HCT116 (cell line): ENCODE results near the gene OR10A5. TPM values are rescaled to one million over a fixed set of nuclear protein-coding genes. Genes with fewer than 3 reads are reported as not detected.
"Not testable (repeated sequence)": the region's sequence is repeated elsewhere in the genome, so short reads cannot be mapped to it uniquely, and the experiment has no call there.

Experiments used
- ATAC-seq: fragments of 200-7000 bp; cut with Tn5 transposase; 2 replicates; pipeline ENCODE4 v1.9.1; 2020; ENCODE audit warnings: mild to moderate bottlenecking, moderate library complexity
- BruUV-seq: library from RNA; stranded (reverse); fragments of 400-500 nt; replicated peaks from 2 replicates; lab custom pipeline; 2021; lab: Mats Ljungman, UMichigan
- CTCF ChIA-PET: fragments of 300-600 bp; sonication (Branson Sonifier 250); formaldehyde crosslinking; loops from one replicate; lab custom pipeline; 2021; ENCODE audit warnings: antibody characterized with exemption; lab: Charles Lee
- POLR2A ChIA-PET: fragments of 300-600, 350-600 bp; sonication (Branson Sonifier 250); formaldehyde crosslinking; loops from one replicate; lab custom pipeline; 2021; ENCODE audit warnings: antibody characterized with exemption; lab: Charles Lee
- RAD21 ChIA-PET, 2 experiments: fragments of 300-600 bp; sonication (Branson Sonifier 250); formaldehyde crosslinking; loops; one replicate each; lab custom pipeline; 2023; ENCODE audit warnings: low total read pairs in 2 of 2; ENCODE audit not compliant: uncharacterized antibody in 2 of 2, unreplicated experiment in 2 of 2, low non-redundant PET in 1 of 2; lab: Charles Lee
- DNase-seq: peaks from one replicate; pipeline ENCODE4 v3.0.0-alpha.2; 2010; ENCODE audit warnings: low read depth, low spot score
- H2AFZ ChIP-seq: fragments of 200-600 bp; shearing (Covaris generic), sonication (generic); 2 replicates; pipeline ENCODE4 v1.6.1; 2017; ENCODE audit warnings: low read depth, mixed run types, mixed read lengths, antibody characterized with exemption, low read length; ENCODE audit not compliant: poor library complexity, severe bottlenecking
- H3K27ac ChIP-seq: 2 replicates; pipeline ENCODE4 v1.5.1; 2012; ENCODE audit warnings: low read depth, low read length
- H3K27me3 ChIP-seq: fragments of 200-600 bp; sonication (generic); 2 replicates; pipeline ENCODE4 v1.6.1; 2016; ENCODE audit warnings: mixed run types, low read length, mixed read lengths; ENCODE audit not compliant: insufficient read depth
- H3K36me3 ChIP-seq, 2 experiments: fragments of 200-500 bp in 1 of 2; fragments of 200-600 bp in 1 of 2; sonication (Bioruptor generic) in 1 of 2; sonication (generic) in 1 of 2; 2 replicates each; pipeline versions ENCODE4 v1.5.1 to v1.6.1; 2014 to 2016; ENCODE audit warnings: low read length in 2 of 2, inconsistent platforms in 1 of 2, mixed read lengths in 1 of 2, mixed run types in 1 of 2; ENCODE audit not compliant: insufficient read depth in 2 of 2, control insufficient read depth in 1 of 2
- H3K4me1 ChIP-seq, 2 experiments: fragments of 200-600 bp in 1 of 2; sonication (generic) in 1 of 2; 2 replicates each; pipeline versions ENCODE4 v1.5.1 to v1.6.1; 2012 to 2017; ENCODE audit warnings: low read length in 2 of 2, inconsistent platforms in 1 of 2, mild to moderate bottlenecking in 1 of 2, mixed read lengths in 1 of 2, mixed run types in 1 of 2, moderate library complexity in 1 of 2; ENCODE audit not compliant: insufficient read depth in 2 of 2, control insufficient read depth in 1 of 2
- H3K4me2 ChIP-seq: fragments of 200-600 bp; sonication (generic); 2 replicates; pipeline ENCODE4 v1.6.1; 2017; ENCODE audit warnings: mixed run types, low read length, mixed read lengths
- H3K4me3 ChIP-seq, 2 experiments: fragments of 200-600 bp in 1 of 2; sonication (generic) in 1 of 2; replicated peaks in 1 of 2; 2 replicates each; pipeline ENCODE4 v1.5.1; 2011 to 2016; ENCODE audit warnings: low read length in 2 of 2, control low read depth in 1 of 2, low read depth in 1 of 2, mild to moderate bottlenecking in 1 of 2, mixed read lengths in 1 of 2, mixed run types in 1 of 2
- H3K79me2 ChIP-seq: fragments of 200-600 bp; sonication (generic); 2 replicates; pipeline ENCODE4 v1.6.1; 2017; ENCODE audit warnings: mild to moderate bottlenecking, mixed run types, low read length, moderate library complexity, mixed read lengths; ENCODE audit not compliant: insufficient read depth
- H3K9ac ChIP-seq: fragments of 200-600 bp; sonication (generic); 2 replicates; pipeline ENCODE4 v1.6.1; 2016; ENCODE audit warnings: low read length, mixed read lengths
- H3K9me2 ChIP-seq: fragments of 200-600 bp; sonication (generic), shearing (Covaris generic); 2 replicates; pipeline ENCODE4 v1.6.1; 2017; ENCODE audit warnings: mixed run types, mild to moderate bottlenecking, moderate library complexity; ENCODE audit not compliant: insufficient read depth
- H3K9me3 ChIP-seq, 2 experiments: fragments of 200-500 bp in 1 of 2; fragments of 200-600 bp in 1 of 2; sonication (Bioruptor generic) in 1 of 2; sonication (generic) in 1 of 2; 2 replicates each; pipeline ENCODE4 v1.6.1; 2014 to 2017; ENCODE audit warnings: low read length in 2 of 2, mixed read lengths in 2 of 2, inconsistent platforms in 1 of 2, low read depth in 1 of 2, mild to moderate bottlenecking in 1 of 2, mixed run types in 1 of 2, moderate library complexity in 1 of 2; ENCODE audit not compliant: control insufficient read depth in 1 of 2, insufficient read depth in 1 of 2
- H4K20me1 ChIP-seq: fragments of 200-600 bp; sonication (generic), shearing (Covaris generic); 2 replicates; pipeline ENCODE4 v1.6.1; 2017; ENCODE audit warnings: mixed run types, mild to moderate bottlenecking, moderate library complexity; ENCODE audit not compliant: insufficient read depth
- ATF3 ChIP-seq: IDR thresholded peaks from 2 replicates; pipeline ENCODE4 v1.6.1; 2012
- EGR1 ChIP-seq: IDR thresholded peaks from 2 replicates; pipeline ENCODE4 v1.6.1; 2012; ENCODE audit warnings: low read depth
- ELF1 ChIP-seq: IDR thresholded peaks from 2 replicates; pipeline ENCODE4 v1.6.1; 2012; ENCODE audit warnings: low read depth, borderline replicate concordance
- FOSL1 ChIP-seq: IDR thresholded peaks from 2 replicates; pipeline ENCODE4 v1.6.1; 2012; ENCODE audit warnings: low read depth
- POLR2A ChIP-seq: IDR thresholded peaks from 2 replicates; pipeline ENCODE4 v1.7.0; 2011; ENCODE audit warnings: borderline replicate concordance; ENCODE audit not compliant: insufficient read depth, insufficient read length; ENCODE audit errors: extremely low read depth
- REST ChIP-seq: IDR thresholded peaks from 2 replicates; pipeline ENCODE4 v1.6.1; 2012; ENCODE audit warnings: low read depth
- TCF7L2 ChIP-seq: IDR thresholded peaks from 2 replicates; pipeline ENCODE4 v1.7.0; 2011; ENCODE audit warnings: borderline replicate concordance, inconsistent platforms; ENCODE audit not compliant: insufficient read depth, insufficient read length; ENCODE audit errors: extremely low read depth
- ZBTB33 ChIP-seq: IDR thresholded peaks from 2 replicates; pipeline ENCODE4 v1.6.1; 2011; ENCODE audit warnings: mild to moderate bottlenecking, low read length, moderate library complexity; ENCODE audit not compliant: insufficient replicate concordance; ENCODE audit errors: extremely low read depth
- ZNF274 ChIP-seq: fragments of 200-500 bp; sonication (Bioruptor generic); IDR thresholded peaks from 2 replicates; pipeline ENCODE4 v1.6.1; 2014; ENCODE audit warnings: mild to moderate bottlenecking, low read depth, low read length, inconsistent platforms
- intact Hi-C: fragments of 100-400 bp; cut with micrococcal nuclease; formaldehyde crosslinking; loops from 2 replicates; pipeline ENCODE4 v1.10.0; 2022
- total RNA-seq: library from RNA; stranded (reverse); gene quantifications from one replicate; pipeline ENCODE4 v1.2.1, GENCODE V29; 2021; ENCODE audit not compliant: unreplicated experiment

OR10A5 gene
- total RNA-seq, 1 experiment from 2014 or later, result not detected

GRCh38 chr11:6799402-6799801 is 46.1 kb upstream of the OR10A5 start, which contains the start of gene OR6A2:
OR6A2 (minus strand) TSS chr11:6799689; CDS start chr11:6795708, 3,981 bp downstream.
- no peak for TF ChIP-seq FOSL1
- no peak for TF ChIP-seq ELF1
- TF ChIP-seq ZNF274, result no peak
- no peak for TF ChIP-seq REST
- TF ChIP-seq ATF3, result no peak
- no peak for TF ChIP-seq ZBTB33
- TF ChIP-seq TCF7L2, result no peak
- no peak for TF ChIP-seq EGR1
- TF ChIP-seq POLR2A, result no peak
- POLR2A ChIA-PET, result no interaction called here
- CTCF ChIA-PET, result interaction anchor here (1.1 kb wide), 1 partner anchor 13 kb away, joined by 4 read pairs; no protein-coding TSS in a partner anchor
- Histone ChIP-seq H3K4me1 (no peaks in the 10 kb centered on the region), H4K20me1 (no peaks in the 10 kb centered on the region), H3K9me3 (no peaks in the 10 kb centered on the region), H3K4me3 (no peak within 1 kb of the TSS), H3K9me2 (no peaks in the 10 kb centered on the region), H3K27ac (no peak within 1 kb of the TSS), H3K36me3 (no peaks in the 10 kb centered on the region), H2AFZ (no peak within 1 kb of the TSS), H3K4me2 (no peak within 1 kb of the TSS), H3K79me2 (no peaks in the 10 kb centered on the region), H3K9ac (no peak within 1 kb of the TSS), H3K27me3 (no peaks in the 10 kb centered on the region; the same call in 1 of the 2 replicates)
- intact Hi-C loops, result no loop called here
- RAD21 ChIA-PET, result no interaction called here
- ATAC-seq, result no peak
- BruUV-seq, result no TSS peak
- DNase-seq, result no peak

- H3K9ac ChIP-seq, CTCF ChIA-PET, BruUV-seq, intact Hi-C loops, H3K79me2 ChIP-seq, H2AFZ ChIP-seq, H3K36me3 ChIP-seq, H3K9me2 ChIP-seq, H3K27me3 ChIP-seq, H4K20me1 ChIP-seq, RAD21 ChIA-PET, H3K4me3 ChIP-seq, H3K4me1 ChIP-seq, DNase-seq, H3K4me2 ChIP-seq, H3K27ac ChIP-seq, ATAC-seq, POLR2A ChIA-PET, H3K9me3 ChIP-seq: not testable (repeated sequence)
These were observed 44.4 kb upstream of the OR10A5 start for GRCh38 chr11:6801075-6801474.
